HUES6 (cell line): ENCODE results near the gene SH2D3A.

Experiments used
- H3K27ac ChIP-seq: 2 replicates; pipeline ENCODE4 v1.7.0; 2013; ENCODE audit warnings: low read depth, mild to moderate bottlenecking, low read length, inconsistent platforms
- H3K27me3 ChIP-seq: 2 replicates; pipeline ENCODE4 v1.6.1; 2013; ENCODE audit warnings: low read length; ENCODE audit not compliant: control insufficient read depth, insufficient read depth
- H3K36me3 ChIP-seq: 2 replicates; pipeline ENCODE4 v1.6.1; 2013; ENCODE audit warnings: low read length; ENCODE audit not compliant: control insufficient read depth, insufficient read depth
- H3K4me1 ChIP-seq: 2 replicates; pipeline ENCODE4 v1.6.1; 2013; ENCODE audit warnings: low read length; ENCODE audit not compliant: control insufficient read depth, insufficient read depth
- H3K4me3 ChIP-seq: 2 replicates; pipeline ENCODE4 v1.5.1; 2013; ENCODE audit warnings: low read depth, low read length
- H3K9ac ChIP-seq: one replicate; pipeline ENCODE4 v1.6.1; 2013; ENCODE audit warnings: mild to moderate bottlenecking, low read length
- H3K9me3 ChIP-seq: 2 replicates; pipeline ENCODE4 v1.6.1; 2013; ENCODE audit warnings: low read depth, low read length; ENCODE audit not compliant: control insufficient read depth, insufficient read depth

Gene SH2D3A

DNA sequence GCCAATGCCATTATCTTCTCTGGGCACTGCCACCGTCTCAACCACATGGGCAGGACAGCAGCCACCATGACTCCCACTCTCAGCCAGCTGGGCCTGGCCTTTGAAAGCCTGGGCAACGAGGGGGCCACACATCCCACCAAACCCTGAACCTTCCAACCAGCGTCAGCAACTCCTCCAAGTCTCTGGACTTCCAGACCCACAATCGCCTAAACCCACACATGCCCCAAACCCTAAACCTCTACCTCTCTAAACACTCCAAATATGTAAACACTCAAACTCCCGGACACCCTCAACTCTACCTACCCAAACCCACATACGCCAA lies 47.7 kb downstream of the SH2D3A start:
- H3K27ac ChIP-seq = no peak overlapping the region
- H3K4me1 ChIP-seq = peaks cover 13% of the 10 kb centered on the region; the same call in 1 of the 2 replicates
- no peak overlapping the region for H3K4me3 ChIP-seq
- H3K27me3 ChIP-seq = no peaks in the 10 kb centered on the region
- H3K36me3 ChIP-seq = no peaks in the 10 kb centered on the region
- no peak overlapping the region for H3K9ac ChIP-seq
- no peaks in the 10 kb centered on the region for H3K9me3 ChIP-seq

DNA sequence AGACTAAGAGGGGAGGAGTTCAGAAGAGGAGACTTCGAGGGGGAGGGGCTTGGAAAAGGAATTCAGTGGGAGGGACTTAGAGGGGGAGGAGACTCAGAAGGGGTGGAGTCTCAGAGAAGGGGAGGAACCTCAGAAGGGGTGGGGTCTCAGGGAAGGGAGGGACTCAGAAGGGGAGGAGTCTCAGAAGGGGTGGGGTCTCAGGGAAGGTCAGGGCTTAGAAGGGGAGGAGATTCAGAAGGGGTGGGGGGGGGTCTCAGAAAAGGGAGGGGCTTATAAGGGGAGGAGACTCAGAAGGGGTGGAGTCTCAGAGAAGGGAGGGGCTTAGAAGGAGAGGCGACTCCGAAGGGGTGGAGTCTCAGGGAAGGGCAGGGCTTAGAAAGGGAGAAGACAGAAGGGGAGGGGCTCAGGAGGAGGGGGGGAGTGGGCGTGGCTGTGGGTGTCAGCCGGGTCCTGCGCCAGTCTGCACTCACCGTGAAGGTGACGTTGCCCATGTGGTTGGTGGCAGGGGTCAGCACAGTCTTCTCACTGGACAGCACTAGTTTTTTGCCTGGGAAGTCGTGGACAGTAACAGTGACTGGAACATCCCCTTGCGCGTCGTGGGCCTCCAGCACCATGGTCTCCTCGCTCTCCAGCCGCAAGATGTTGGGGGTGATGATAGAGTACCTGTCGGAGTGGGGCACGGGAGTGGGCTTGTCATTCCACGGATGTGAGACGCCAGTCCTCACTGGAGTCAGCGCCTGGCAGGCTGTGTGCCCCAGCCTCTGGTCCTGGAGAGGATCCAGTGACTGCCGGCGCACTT lies 48.3 kb downstream of the SH2D3A start:
- Histone ChIP-seq H3K4me1 (peaks cover 13% of the 10 kb centered on the region; the same call in 1 of the 2 replicates), H3K36me3 (no peaks in the 10 kb centered on the region), H3K27me3 (no peaks in the 10 kb centered on the region), H3K27ac (no peak overlapping the region), H3K4me3 (peak overlapping the region; percentile 27), H3K9ac (no peak overlapping the region), H3K9me3 (no peaks in the 10 kb centered on the region)

DNA sequence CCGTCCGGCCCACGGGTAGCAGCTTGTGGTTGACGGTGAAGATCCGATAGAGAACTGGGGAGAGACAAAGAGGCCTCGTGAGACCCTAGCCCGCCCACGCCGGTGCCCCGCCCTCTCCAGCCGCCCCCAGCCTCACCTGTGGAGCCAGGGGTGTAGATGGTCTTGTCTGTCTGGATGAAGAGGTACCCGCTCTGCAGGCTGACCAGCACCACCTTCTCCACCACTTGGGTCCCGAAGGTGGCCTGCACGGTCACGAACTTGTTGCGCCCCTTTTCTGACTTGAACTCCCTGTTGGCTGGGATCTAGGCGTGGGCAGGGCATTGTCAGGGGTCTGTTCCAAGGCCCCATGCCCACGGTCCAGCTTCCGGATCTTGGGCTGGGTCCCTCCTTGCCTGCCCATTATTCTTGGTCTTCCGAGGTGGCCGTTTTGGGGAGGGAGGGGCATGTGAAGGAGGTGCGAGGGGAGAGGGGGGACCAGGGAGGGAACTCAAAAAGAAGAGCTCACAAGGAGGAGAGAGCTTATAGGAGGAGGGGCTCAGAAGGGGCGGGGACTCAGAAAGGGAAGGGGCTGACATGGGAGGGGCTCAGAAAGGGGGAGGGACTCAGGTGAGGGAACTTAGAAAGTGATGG lies 49.0 kb downstream of the SH2D3A start:
- no peak overlapping the region; the same call in 1 of the 2 replicates for H3K27ac ChIP-seq
- H3K9ac ChIP-seq = peak overlapping the region; percentile 18
- peaks cover 11% of the 10 kb centered on the region; the same call in 1 of the 2 replicates for H3K4me1 ChIP-seq
- H3K9me3 ChIP-seq = no peaks in the 10 kb centered on the region
- no peaks in the 10 kb centered on the region for H3K27me3 ChIP-seq
- peak overlapping the region; percentile 64 for H3K4me3 ChIP-seq
- no peaks in the 10 kb centered on the region for H3K36me3 ChIP-seq

DNA sequence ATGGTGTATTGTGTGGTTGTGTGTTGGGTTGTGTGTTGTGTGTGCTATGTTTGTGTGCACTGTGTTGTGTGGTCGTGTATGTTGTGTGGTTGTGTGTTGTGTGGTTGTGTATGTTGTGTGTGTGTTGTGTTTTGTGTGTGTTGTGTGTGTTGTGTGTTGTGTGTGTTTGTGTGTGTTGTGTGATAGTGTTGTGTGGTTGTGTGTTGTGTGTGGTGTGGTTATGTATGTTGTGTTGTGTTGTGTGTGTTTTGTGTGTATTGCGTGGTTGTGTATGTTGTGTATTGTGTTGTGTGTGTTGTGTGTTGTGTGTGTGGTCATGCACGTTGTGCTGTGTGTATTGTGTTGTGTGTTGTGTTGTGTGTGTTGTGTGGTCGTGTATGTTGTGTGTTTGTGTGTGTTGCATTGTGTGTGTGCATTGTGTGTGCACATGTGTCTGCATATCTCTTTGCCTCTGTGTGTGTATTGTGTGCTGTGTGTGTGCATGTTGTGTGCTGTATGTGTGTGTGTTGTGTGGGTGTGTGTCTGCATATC lies 49.7 kb downstream of the SH2D3A start:
- H3K27me3 ChIP-seq = no peaks in the 10 kb centered on the region
- peak overlapping the region; percentile 64 for H3K4me3 ChIP-seq
- H3K9ac ChIP-seq = no peak overlapping the region
- peaks cover 9% of the 10 kb centered on the region; the same call in 1 of the 2 replicates for H3K4me1 ChIP-seq
- no peaks in the 10 kb centered on the region; the same call in 1 of the 2 replicates for H3K36me3 ChIP-seq
- no peak overlapping the region for H3K27ac ChIP-seq
- no peaks in the 10 kb centered on the region for H3K9me3 ChIP-seq

DNA sequence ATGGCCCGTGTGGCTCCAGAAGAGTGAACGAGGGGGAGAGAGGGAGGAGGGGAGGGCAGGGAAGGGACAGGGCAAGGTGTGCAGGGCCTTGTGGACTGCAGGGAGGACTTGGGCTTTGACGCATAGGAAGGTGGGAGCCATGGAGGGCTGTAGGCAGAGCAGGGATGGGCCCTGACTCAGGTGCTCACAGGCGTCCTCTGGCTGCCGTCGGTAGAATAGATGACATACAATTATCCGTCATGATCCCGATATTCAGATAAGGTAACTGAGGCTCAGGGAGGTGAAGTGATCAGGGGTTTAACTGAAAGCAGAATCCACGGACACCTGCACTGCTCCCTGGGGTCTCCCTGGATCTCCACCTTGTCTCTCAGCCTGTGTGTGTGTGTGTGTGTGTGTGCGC lies 50.2 kb downstream of the SH2D3A start:
- H3K27me3 ChIP-seq = no peaks in the 10 kb centered on the region
- no peak overlapping the region for H3K27ac ChIP-seq
- H3K9ac ChIP-seq = no peak overlapping the region
- peaks cover 9% of the 10 kb centered on the region; the same call in 1 of the 2 replicates for H3K4me1 ChIP-seq
- H3K9me3 ChIP-seq = no peaks in the 10 kb centered on the region
- H3K36me3 ChIP-seq = peaks cover 5% of the 10 kb centered on the region
- no peak overlapping the region; the same call in 1 of the 2 replicates for H3K4me3 ChIP-seq

DNA sequence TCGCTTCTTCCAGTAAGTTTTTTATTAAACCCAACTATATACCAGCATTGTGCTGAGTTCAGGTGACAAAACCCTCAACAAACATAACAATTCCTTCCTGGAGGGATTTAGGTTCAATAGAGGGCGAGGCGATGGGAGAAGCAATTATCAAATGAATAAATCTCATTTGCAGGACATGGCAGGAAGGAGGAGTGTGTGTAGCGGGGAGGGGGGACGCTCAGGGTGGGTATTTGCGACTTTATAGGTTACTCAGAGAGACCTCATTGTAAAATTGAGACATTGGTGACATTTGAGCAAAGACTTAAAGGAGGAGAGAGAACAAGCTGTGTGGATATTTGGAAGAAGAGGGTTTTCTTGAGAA lies 50.6 kb downstream of the SH2D3A start:
- Histone ChIP-seq H3K9ac (no peak overlapping the region), H3K4me3 (no peak overlapping the region), H3K36me3 (peaks cover 9% of the 10 kb centered on the region), H3K9me3 (no peaks in the 10 kb centered on the region), H3K27ac (no peak overlapping the region), H3K27me3 (peaks cover 2% of the 10 kb centered on the region; the same call in 1 of the 2 replicates), H3K4me1 (peaks cover 9% of the 10 kb centered on the region; the same call in 1 of the 2 replicates)

DNA sequence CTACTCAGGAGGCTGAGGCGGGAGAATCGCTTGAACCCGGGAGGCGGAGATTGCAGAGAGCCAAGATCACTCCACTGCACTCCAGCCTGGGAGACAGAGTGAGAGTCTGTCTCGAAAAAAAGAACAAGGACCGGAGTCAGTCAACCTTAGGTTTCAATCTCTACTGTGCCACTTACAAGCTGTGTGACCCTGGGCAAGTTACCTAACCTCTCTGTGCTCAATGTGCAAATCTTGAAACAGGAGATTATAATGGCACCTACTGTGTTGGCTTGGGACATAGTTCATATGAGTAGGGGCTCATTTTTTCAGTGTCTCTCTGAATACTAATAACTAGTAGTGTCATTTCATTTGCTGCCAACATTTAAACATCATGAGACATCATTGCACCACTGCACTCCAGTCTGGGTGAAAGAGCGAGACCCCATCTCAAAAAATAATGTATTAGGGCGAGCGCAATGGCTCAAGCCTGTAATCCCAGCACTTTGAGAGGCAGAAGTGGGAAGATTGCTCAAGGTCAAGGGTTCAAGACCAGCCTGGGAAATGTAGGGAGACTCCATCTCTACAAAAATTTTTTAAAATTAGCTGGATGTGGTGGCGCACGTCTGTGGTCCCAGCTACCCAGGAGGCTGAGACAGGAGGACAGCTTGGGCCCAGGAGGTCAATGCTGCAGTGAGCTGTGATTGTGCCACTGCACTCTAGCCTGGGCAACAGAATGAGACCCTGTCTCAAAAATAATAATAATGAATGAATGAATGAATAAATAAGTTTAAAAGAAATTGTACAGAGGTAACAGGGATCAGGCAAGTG lies 52.3 kb downstream of the SH2D3A start:
- H3K27me3 ChIP-seq = peaks cover 15% of the 10 kb centered on the region; the same call in 1 of the 2 replicates
- no peak overlapping the region for H3K4me3 ChIP-seq
- peaks cover 4% of the 10 kb centered on the region; the same call in 1 of the 2 replicates for H3K4me1 ChIP-seq
- H3K36me3 ChIP-seq = peaks cover 9% of the 10 kb centered on the region
- no peak overlapping the region for H3K9ac ChIP-seq
- no peaks in the 10 kb centered on the region for H3K9me3 ChIP-seq
- no peak overlapping the region for H3K27ac ChIP-seq

DNA sequence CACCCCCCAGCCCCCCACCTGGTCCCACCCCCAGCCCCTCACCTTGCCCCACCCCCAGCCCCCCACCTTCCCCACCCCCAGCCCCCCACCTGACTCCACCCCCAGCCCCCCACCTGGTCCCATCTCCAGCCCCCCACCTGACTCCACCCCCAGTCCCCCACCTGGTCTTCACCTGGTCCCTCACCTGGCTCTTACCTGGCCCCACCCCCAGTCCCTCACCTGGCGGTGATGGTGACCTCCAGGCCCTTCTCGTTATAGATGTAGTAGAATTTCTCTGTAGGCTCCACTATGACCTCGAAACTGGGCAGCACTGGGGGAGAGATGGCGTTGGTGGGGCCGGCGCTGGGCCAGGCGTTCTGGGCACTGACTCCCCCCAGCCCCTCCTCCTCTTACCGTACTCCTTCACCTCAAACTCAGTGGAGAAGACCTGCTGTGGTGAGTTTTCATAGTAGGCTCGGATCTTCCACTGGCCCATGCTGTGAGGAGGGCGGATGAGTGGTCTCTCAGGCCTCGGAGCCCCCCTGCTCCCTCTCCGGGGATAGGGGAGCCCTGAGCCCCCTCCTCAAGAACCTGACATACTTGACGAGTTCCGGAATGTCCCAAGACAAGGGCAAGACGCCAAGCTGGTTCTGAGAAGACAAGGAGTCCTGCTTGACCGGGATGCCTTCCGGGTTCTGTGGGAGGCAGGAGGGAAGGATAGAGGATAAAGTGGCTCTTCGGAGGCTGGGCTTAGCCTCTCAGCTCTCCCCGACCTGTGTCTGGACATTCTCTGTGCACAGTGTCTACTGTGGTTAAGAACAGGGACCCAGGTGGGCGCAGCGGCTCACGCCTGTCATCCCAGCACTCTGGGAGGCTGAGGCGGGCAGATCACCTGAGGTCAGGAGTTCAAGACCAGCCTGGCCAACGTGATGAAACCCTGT lies 53.2 kb downstream of the SH2D3A start:
- Histone ChIP-seq H3K27ac (no peak overlapping the region), H3K4me3 (no peak overlapping the region), H3K4me1 (peaks cover under 1% of the 10 kb centered on the region; the same call in 1 of the 2 replicates), H3K9ac (no peak overlapping the region), H3K36me3 (peaks cover 9% of the 10 kb centered on the region), H3K27me3 (peaks cover 16% of the 10 kb centered on the region; the same call in 1 of the 2 replicates), H3K9me3 (no peaks in the 10 kb centered on the region)

DNA sequence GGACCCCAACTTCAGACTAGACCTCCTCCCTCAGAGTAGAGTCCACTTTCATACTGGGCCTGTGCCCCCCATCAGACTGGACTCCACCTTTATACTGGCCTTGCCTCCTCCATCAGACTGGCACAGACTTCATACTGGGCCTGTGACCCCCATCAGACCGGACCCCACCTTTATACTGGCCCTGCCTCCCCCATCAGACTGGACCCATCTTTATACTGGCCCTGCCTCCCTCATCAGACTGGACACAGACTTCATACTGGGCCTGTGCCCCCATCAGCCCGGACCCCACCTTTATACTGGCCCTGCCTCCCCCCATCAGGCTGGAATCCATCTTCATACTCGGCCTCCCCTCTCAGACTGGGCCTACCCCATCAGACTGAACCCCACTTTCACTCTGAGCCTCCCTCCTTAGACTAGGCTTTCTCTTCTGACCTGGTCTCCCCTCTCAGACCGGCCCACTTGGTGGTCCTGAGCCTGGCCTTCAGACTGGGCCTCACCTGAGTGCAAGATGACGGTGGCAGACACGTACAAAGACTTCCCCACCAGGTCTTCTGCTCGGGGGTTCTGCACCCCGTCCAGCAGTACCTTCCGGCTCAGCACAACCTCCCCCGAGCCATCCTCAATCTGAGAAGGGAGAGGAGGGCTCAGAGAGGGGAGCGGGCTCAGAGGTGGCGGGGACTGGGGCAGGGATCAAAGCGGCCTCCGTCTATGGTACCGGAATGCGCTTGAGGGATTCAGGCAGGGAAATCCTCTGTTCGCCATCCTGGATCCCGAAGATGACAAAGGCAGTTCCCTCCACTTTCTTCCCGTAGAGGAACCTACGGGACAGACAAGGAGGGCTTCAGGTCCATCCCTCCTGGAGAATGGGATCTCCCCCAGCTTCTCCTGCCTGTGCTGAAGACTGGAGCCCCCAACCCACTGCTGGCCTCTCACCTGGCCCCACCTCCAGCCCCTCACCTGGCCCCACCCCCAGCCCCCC lies 54.3 kb downstream of the SH2D3A start:
- Histone ChIP-seq H3K4me3 (no peak overlapping the region), H3K9me3 (no peaks in the 10 kb centered on the region), H3K27ac (no peak overlapping the region), H3K27me3 (peaks cover 16% of the 10 kb centered on the region; the same call in 1 of the 2 replicates), H3K9ac (no peak overlapping the region), H3K4me1 (no peaks in the 10 kb centered on the region), H3K36me3 (peaks cover 9% of the 10 kb centered on the region)
